ENCODE results near the gene DNAH11. TPM values are rescaled to one million over a fixed set of nuclear protein-coding genes. Genes with fewer than 3 reads are reported as not detected.

The DNAH11 gene
- total and polyA plus RNA-seq, 2 of the 4 experiments (the other 2 are of a cell fraction): not detected

DNA sequence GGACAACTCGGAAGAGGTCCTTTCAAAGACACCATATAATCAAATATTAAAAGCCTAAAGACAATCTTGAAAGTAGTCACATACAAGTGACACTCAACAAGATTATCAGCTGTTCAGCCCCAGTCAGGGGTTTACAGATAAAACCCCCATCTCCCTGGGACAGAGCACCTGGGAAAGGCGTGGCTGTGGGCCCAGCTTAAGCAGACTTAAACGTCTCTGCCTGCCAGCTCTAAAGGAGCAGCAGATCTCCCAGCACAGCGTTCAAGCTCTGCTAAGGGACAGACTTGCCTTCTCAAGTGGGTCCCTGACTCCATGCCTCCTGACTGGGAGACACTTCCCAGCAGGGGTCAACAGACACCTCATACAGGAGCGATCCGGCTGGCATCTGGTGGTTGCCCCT lies 384.9 kb downstream of the DNAH11 start:
- Histone ChIP-seq H2BK15ac (ENCODE audit: low read depth, low read length) (no peak overlapping the region), H4K20me1 (ENCODE audit: insufficient read depth, low read length) (no peaks in the 10 kb centered on the region), H2AK9ac (replicated peaks; ENCODE audit: low read depth, low read length, poor library complexity) (no peak overlapping the region), H3K4ac (ENCODE audit: low read depth, low read length) (no peak overlapping the region), H3K9me3 (ENCODE audit: control insufficient read depth, insufficient read depth, low read length) (no peaks in the 10 kb centered on the region), H2BK5ac (ENCODE audit: low read depth, low read length, poor library complexity, severe bottlenecking) (no peak overlapping the region), H3K27me3 (ENCODE audit: control insufficient read depth, insufficient read depth, low read length) (no peaks in the 10 kb centered on the region), H2AK5ac (ENCODE audit: low read depth, low read length) (no peak overlapping the region), H4K91ac (ENCODE audit: insufficient read depth, low read depth, low read length) (no peak overlapping the region), H4K5ac (ENCODE audit: low read depth, low read length) (no peak overlapping the region), H3K23ac (ENCODE audit: low read depth, low read length) (no peak overlapping the region), H3K9ac (ENCODE audit: low read depth, low read length) (no peak overlapping the region), H3K4me1 (ENCODE audit: control insufficient read depth, insufficient read depth, low read length) (no peaks in the 10 kb centered on the region), H3K9me1 (ENCODE audit: insufficient read depth, low read length) (no peaks in the 10 kb centered on the region), H4K8ac (ENCODE audit: low read depth in 2 of 2, low read length in 2 of 2) (no peak overlapping the region), H3K14ac (replicated peaks; ENCODE audit: low read depth, low read length) (no peak overlapping the region), H2BK120ac (ENCODE audit: low read depth, low read length) (no peak overlapping the region), H3K27ac (ENCODE audit: insufficient read depth, low read length) (no peak overlapping the region), H3K4me3 (ENCODE audit: insufficient read depth, low read depth, low read length) (no peak overlapping the region), H3K4me2 (ENCODE audit: low read depth, low read length) (no peak overlapping the region), H2BK20ac (ENCODE audit: low read depth, low read length) (no peak overlapping the region), H3K79me1 (ENCODE audit: low read depth in 1 of 2, low read length in 2 of 2) (peaks cover 9 to 11% of the 10 kb centered on the region in 2 experiments; a peak in 3 of 4 replicates), H3K18ac (ENCODE audit: low read depth, low read length) (no peak overlapping the region), H2AFZ (replicated peaks; ENCODE audit: low read length, poor library complexity) (no peak overlapping the region), H3K56ac (ENCODE audit: extremely low read depth, insufficient read depth, low read length) (no peak overlapping the region), H3K36me3 (ENCODE audit: control insufficient read depth, insufficient read depth, low read length) (0 out of 2 replicates have a peak, but pooled peaks cover 1% of the 10 kb centered on the region)
- ChIA-PET POLR2A (ENCODE audit: unreplicated experiment) (no interaction called here), CTCF (no interaction called here)
- intact Hi-C loops (cut with micrococcal nuclease) (no loop called here), in situ Hi-C loops (cut with MboI; ENCODE audit: low sequenced_read_pairs) (no loop called here), dilution Hi-C loops (cut with HindIII; ENCODE audit: low sequenced_read_pairs, unreplicated experiment) (no loop called here)
- TF ChIP-seq, protein P1, sequence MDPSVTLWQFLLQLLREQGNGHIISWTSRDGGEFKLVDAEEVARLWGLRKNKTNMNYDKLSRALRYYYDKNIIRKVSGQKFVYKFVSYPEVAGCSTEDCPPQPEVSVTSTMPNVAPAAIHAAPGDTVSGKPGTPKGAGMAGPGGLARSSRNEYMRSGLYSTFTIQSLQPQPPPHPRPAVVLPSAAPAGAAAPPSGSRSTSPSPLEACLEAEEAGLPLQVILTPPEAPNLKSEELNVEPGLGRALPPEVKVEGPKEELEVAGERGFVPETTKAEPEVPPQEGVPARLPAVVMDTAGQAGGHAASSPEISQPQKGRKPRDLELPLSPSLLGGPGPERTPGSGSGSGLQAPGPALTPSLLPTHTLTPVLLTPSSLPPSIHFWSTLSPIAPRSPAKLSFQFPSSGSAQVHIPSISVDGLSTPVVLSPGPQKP (IDR thresholded peaks at IDR 0.05; ENCODE audit: borderline replicate concordance, low read depth, low read length): no peak
- TF ChIP-seq BHLHE40 (IDR thresholded peaks at IDR 0.05; ENCODE audit: low read depth, low read length): no peak
- TF ChIP-seq NFE2L2 (IDR thresholded peaks at IDR 0.05; ENCODE audit: low read depth, low read length): no peak
- TF ChIP-seq, protein P2, sequence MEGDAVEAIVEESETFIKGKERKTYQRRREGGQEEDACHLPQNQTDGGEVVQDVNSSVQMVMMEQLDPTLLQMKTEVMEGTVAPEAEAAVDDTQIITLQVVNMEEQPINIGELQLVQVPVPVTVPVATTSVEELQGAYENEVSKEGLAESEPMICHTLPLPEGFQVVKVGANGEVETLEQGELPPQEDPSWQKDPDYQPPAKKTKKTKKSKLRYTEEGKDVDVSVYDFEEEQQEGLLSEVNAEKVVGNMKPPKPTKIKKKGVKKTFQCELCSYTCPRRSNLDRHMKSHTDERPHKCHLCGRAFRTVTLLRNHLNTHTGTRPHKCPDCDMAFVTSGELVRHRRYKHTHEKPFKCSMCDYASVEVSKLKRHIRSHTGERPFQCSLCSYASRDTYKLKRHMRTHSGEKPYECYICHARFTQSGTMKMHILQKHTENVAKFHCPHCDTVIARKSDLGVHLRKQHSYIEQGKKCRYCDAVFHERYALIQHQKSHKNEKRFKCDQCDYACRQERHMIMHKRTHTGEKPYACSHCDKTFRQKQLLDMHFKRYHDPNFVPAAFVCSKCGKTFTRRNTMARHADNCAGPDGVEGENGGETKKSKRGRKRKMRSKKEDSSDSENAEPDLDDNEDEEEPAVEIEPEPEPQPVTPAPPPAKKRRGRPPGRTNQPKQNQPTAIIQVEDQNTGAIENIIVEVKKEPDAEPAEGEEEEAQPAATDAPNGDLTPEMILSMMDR (conservative IDR thresholded peaks at IDR 0.05; ENCODE audit: low read depth, low read length): no peak
- TF ChIP-seq, protein P3, sequence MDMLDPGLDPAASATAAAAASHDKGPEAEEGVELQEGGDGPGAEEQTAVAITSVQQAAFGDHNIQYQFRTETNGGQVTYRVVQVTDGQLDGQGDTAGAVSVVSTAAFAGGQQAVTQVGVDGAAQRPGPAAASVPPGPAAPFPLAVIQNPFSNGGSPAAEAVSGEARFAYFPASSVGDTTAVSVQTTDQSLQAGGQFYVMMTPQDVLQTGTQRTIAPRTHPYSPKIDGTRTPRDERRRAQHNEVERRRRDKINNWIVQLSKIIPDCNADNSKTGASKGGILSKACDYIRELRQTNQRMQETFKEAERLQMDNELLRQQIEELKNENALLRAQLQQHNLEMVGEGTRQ (IDR thresholded peaks at IDR 0.05; ENCODE audit: low read depth, low read length): no peak
- no peak for TF ChIP-seq CEBPB (IDR thresholded peaks at IDR 0.05; ENCODE audit: low read depth, low read length)
- no peak for TF ChIP-seq POLR2A (IDR thresholded peaks at IDR 0.05; ENCODE audit: low read depth, low read length)
- no peak for TF ChIP-seq SMC3 (IDR thresholded peaks at IDR 0.05; ENCODE audit: low read depth, low read length)
- TF ChIP-seq MAFK (IDR thresholded peaks at IDR 0.05; ENCODE audit: low read depth, low read length): no peak
- TF ChIP-seq RCOR1 (IDR thresholded peaks at IDR 0.05; ENCODE audit: insufficient replicate concordance, low read length): no peak
- TF ChIP-seq MAZ (IDR thresholded peaks at IDR 0.05; ENCODE audit: borderline replicate concordance, low read depth, low read length): no peak
- TF ChIP-seq RAD21 (IDR thresholded peaks at IDR 0.05; ENCODE audit: low read length): no peak
- no peak for TF ChIP-seq MXI1 (IDR thresholded peaks at IDR 0.05; ENCODE audit: borderline replicate concordance, low read depth, low read length)
- 89% methylated on average over 4 of the region's 6 CpGs; no CpG with 5 or more reads in 1 of the 2 experiments for WGBS, 2 experiments (ENCODE audit: extremely low coverage in 2 of 2, insufficient read length in 1 of 2)
- no TSS peak for BruUV-seq (replicated peaks)
- DNase-seq: no peak
- no peak for ATAC-seq (ENCODE audit: low read depth)

All from IMR-90 (cell line).